ENCODE data around the gene CCNJL.

CCNJL gene

GRCh38 chr5:160211352-160211751, 101.0 kb downstream of the CCNJL start:
- DNase-seq, result no peak

- no peak for DNase-seq
Measured at GRCh38 chr5:160210606-160211005, 101.8 kb downstream of the CCNJL start.

GRCh38 chr5:160209917-160210316, 102.4 kb downstream of the CCNJL start:
- DNase-seq, result no peak

- no peak for DNase-seq
Measured at GRCh38 chr5:160207061-160207460, 105.3 kb downstream of the CCNJL start.

All from AML-193 (cell line).